Measurements from ENCODE around the gene WAPL. TPM values are rescaled to one million over a fixed set of nuclear protein-coding genes. Genes with fewer than 3 reads are reported as not detected.

Gene WAPL
- total and polyA plus RNA-seq, 2 of the 4 experiments (the other 2 are of a cell fraction): 11.5 to 31.7 TPM

- H3K27me3 ChIP-seq (ENCODE audit: control insufficient read depth, insufficient read depth, low read length): no peaks in the 10 kb centered on the region
- dilution Hi-C loops (cut with HindIII; ENCODE audit: low sequenced_read_pairs, unreplicated experiment) (no loop called here), in situ Hi-C loops (cut with MboI; ENCODE audit: low sequenced_read_pairs) (no loop called here), intact Hi-C loops (cut with micrococcal nuclease) (no loop called here)
- H2BK120ac ChIP-seq (ENCODE audit: low read depth, low read length): no peak overlapping the region
- no peak overlapping the region for H2BK20ac ChIP-seq (ENCODE audit: low read depth, low read length)
- no peak overlapping the region for H2AK5ac ChIP-seq (ENCODE audit: low read depth, low read length)
- no peak overlapping the region for H3K4me2 ChIP-seq (ENCODE audit: low read depth, low read length)
- no peak overlapping the region for H4K8ac ChIP-seq (ENCODE audit: low read depth in 2 of 2, low read length in 2 of 2)
- ATAC-seq (ENCODE audit: low read depth): no peak
- no peak overlapping the region for H4K91ac ChIP-seq (ENCODE audit: insufficient read depth, low read depth, low read length)
- H3K9me1 ChIP-seq (ENCODE audit: insufficient read depth, low read length): 0 out of 2 replicates have a peak, but pooled peaks cover 3% of the 10 kb centered on the region
- no CpG with 5 or more reads among the region's 7 CpGs for WGBS, 2 experiments (ENCODE audit: extremely low coverage in 2 of 2, insufficient read length in 1 of 2)
- peaks cover 31% of the 10 kb centered on the region for H3K36me3 ChIP-seq (ENCODE audit: control insufficient read depth, insufficient read depth, low read length)
- H3K14ac ChIP-seq (replicated peaks; ENCODE audit: low read depth, low read length): no peak overlapping the region
- POLR2A ChIA-PET (ENCODE audit: unreplicated experiment): no interaction called here
- BruUV-seq (replicated peaks): no TSS peak
- no peak for DNase-seq
- no peak overlapping the region for H2BK15ac ChIP-seq (ENCODE audit: low read depth, low read length)
- no peak overlapping the region for H2AFZ ChIP-seq (replicated peaks; ENCODE audit: low read length, poor library complexity)
- no peak overlapping the region for H2AK9ac ChIP-seq (replicated peaks; ENCODE audit: low read depth, low read length, poor library complexity)
- no peak overlapping the region for H4K5ac ChIP-seq (ENCODE audit: low read depth, low read length)
- CTCF ChIA-PET: interaction anchor here (1.0 kb wide), 1 partner anchor 9 kb away, joined by 3 read pairs; no protein-coding TSS in a partner anchor
- H3K9ac ChIP-seq (ENCODE audit: low read depth, low read length): no peak overlapping the region
- peaks cover 5% of the 10 kb centered on the region for H3K4me1 ChIP-seq (ENCODE audit: control insufficient read depth, insufficient read depth, low read length)
- H3K23ac ChIP-seq (ENCODE audit: low read depth, low read length): no peak overlapping the region
- no peak overlapping the region for H3K4ac ChIP-seq (ENCODE audit: low read depth, low read length)
- H3K4me3 ChIP-seq (ENCODE audit: insufficient read depth, low read depth, low read length): no peak overlapping the region
- H4K20me1 ChIP-seq (ENCODE audit: insufficient read depth, low read length): no peaks in the 10 kb centered on the region; the same call in 1 of the 2 replicates
- no peak overlapping the region for H3K27ac ChIP-seq (ENCODE audit: insufficient read depth, low read length)
- peaks cover 7 to 28% of the 10 kb centered on the region in 2 experiments; a peak in 3 of 4 replicates for H3K79me1 ChIP-seq (ENCODE audit: low read depth in 1 of 2, low read length in 2 of 2)
- H2BK5ac ChIP-seq (ENCODE audit: low read depth, low read length, poor library complexity, severe bottlenecking): no peak overlapping the region
- H3K56ac ChIP-seq (ENCODE audit: extremely low read depth, insufficient read depth, low read length): no peak overlapping the region
- H3K18ac ChIP-seq (ENCODE audit: low read depth, low read length): no peak overlapping the region
- no peaks in the 10 kb centered on the region for H3K9me3 ChIP-seq (ENCODE audit: control insufficient read depth, insufficient read depth, low read length)
- TF ChIP-seq CHD1 (IDR thresholded peaks at IDR 0.05; ENCODE audit: low read depth, low read length) (no peak), CEBPB (IDR thresholded peaks at IDR 0.05; ENCODE audit: low read depth, low read length) (no peak), RFX5 (IDR thresholded peaks at IDR 0.05; ENCODE audit: low read depth, low read length) (no peak), MAFK (IDR thresholded peaks at IDR 0.05; ENCODE audit: low read depth, low read length) (no peak), MXI1 (IDR thresholded peaks at IDR 0.05; ENCODE audit: borderline replicate concordance, low read depth, low read length) (no peak), MAZ (IDR thresholded peaks at IDR 0.05; ENCODE audit: borderline replicate concordance, low read depth, low read length) (no peak), NFE2L2 (IDR thresholded peaks at IDR 0.05; ENCODE audit: low read depth, low read length) (no peak), RCOR1 (IDR thresholded peaks at IDR 0.05; ENCODE audit: insufficient replicate concordance, low read length) (no peak), RAD21 (IDR thresholded peaks at IDR 0.05; ENCODE audit: low read length) (no peak), POLR2A (IDR thresholded peaks at IDR 0.05; ENCODE audit: low read depth, low read length) (no peak), SMC3 (IDR thresholded peaks at IDR 0.05; ENCODE audit: low read depth, low read length) (no peak), BHLHE40 (IDR thresholded peaks at IDR 0.05; ENCODE audit: low read depth, low read length) (no peak)
- TF ChIP-seq, protein P1, sequence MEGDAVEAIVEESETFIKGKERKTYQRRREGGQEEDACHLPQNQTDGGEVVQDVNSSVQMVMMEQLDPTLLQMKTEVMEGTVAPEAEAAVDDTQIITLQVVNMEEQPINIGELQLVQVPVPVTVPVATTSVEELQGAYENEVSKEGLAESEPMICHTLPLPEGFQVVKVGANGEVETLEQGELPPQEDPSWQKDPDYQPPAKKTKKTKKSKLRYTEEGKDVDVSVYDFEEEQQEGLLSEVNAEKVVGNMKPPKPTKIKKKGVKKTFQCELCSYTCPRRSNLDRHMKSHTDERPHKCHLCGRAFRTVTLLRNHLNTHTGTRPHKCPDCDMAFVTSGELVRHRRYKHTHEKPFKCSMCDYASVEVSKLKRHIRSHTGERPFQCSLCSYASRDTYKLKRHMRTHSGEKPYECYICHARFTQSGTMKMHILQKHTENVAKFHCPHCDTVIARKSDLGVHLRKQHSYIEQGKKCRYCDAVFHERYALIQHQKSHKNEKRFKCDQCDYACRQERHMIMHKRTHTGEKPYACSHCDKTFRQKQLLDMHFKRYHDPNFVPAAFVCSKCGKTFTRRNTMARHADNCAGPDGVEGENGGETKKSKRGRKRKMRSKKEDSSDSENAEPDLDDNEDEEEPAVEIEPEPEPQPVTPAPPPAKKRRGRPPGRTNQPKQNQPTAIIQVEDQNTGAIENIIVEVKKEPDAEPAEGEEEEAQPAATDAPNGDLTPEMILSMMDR (conservative IDR thresholded peaks at IDR 0.05; ENCODE audit: low read depth, low read length): no peak
- TF ChIP-seq, protein P2, sequence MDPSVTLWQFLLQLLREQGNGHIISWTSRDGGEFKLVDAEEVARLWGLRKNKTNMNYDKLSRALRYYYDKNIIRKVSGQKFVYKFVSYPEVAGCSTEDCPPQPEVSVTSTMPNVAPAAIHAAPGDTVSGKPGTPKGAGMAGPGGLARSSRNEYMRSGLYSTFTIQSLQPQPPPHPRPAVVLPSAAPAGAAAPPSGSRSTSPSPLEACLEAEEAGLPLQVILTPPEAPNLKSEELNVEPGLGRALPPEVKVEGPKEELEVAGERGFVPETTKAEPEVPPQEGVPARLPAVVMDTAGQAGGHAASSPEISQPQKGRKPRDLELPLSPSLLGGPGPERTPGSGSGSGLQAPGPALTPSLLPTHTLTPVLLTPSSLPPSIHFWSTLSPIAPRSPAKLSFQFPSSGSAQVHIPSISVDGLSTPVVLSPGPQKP (IDR thresholded peaks at IDR 0.05; ENCODE audit: borderline replicate concordance, low read depth, low read length): no peak
- TF ChIP-seq, protein P3, sequence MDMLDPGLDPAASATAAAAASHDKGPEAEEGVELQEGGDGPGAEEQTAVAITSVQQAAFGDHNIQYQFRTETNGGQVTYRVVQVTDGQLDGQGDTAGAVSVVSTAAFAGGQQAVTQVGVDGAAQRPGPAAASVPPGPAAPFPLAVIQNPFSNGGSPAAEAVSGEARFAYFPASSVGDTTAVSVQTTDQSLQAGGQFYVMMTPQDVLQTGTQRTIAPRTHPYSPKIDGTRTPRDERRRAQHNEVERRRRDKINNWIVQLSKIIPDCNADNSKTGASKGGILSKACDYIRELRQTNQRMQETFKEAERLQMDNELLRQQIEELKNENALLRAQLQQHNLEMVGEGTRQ (IDR thresholded peaks at IDR 0.05; ENCODE audit: low read depth, low read length): no peak
Observed at GRCh38 chr10:86450806-86451603, 70.6 kb downstream of the WAPL start.

Measured in IMR-90 (cell line).